Cardiac septum (tissue), 1 donor: ENCODE data around the gene RBAK. TPM values are rescaled to one million over a fixed set of nuclear protein-coding genes. Genes with fewer than 3 reads are reported as not detected.

Experiments
- total RNA-seq: library from RNA; stranded (reverse); fragmentation: NEBNext Ultra II Directional; extraction: Animal tissue kit (Norgen Biotek cat#: 25700); gene quantifications from one replicate; pipeline ENCODE4 v1.2.1, GENCODE V29; 2021
- donor health status: DM: no; HTN: no; CAD: no.

The RBAK gene
- total RNA-seq, 1 donor from 2014 or later: 9.6 TPM

Other genes starting within 250 kb of the RBAK start
- 0.05 TPM for gene PAPOLB, start 183.8 kb upstream of the RBAK start, total RNA-seq
- gene RADIL, start 162.1 kb upstream of the RBAK start, total RNA-seq: 2.5 TPM
- not detected for gene MMD2, start 86.7 kb upstream of the RBAK start, total RNA-seq
- gene WIPI2, start 144.4 kb downstream of the RBAK start, total RNA-seq: 45.3 TPM
- 2.7 TPM for gene SLC29A4, start 237.1 kb downstream of the RBAK start, total RNA-seq